Heart right ventricle (tissue), 16 donors: ENCODE measurements around the gene RCAN2. TPM values are rescaled to one million over a fixed set of nuclear protein-coding genes. Genes with fewer than 3 reads are reported as not detected.
A peak's percentile ranks its signal among the peaks of the same experiment; 100 is the strongest.

Experiments used
- ATAC-seq, 8 donors: fragments of 200-7000 bp; cut with Tn5 transposase; one replicate each; pipeline ENCODE4 v1.9.1; 2020; ENCODE audit warnings: mild to moderate bottlenecking in 8 of 8, moderate library complexity in 8 of 8, moderate number of reproducible peaks in 1 of 8
- DNase-seq, 2 donors: peaks; one replicate each; pipeline ENCODE4 v3.0.0-alpha.2; 2020
- H3K27ac ChIP-seq, 10 donors: fragments of 200-600 bp; sonication (generic) in 2 of 10; one replicate each; pipeline versions ENCODE4 v1.5.0 to v1.8.0; 2020 to 2022; ENCODE audit warnings: mild to moderate bottlenecking in 3 of 10
- H3K27me3 ChIP-seq, 7 donors: fragments of 200-600 bp; one replicate each; pipeline ENCODE4 v1.8.0; 2021 to 2022; ENCODE audit warnings: mild to moderate bottlenecking in 2 of 7
- H3K36me3 ChIP-seq, 9 donors: fragments of 200-600 bp; sonication (generic) in 1 of 9; one replicate each; pipeline versions ENCODE4 v1.5.0 to v1.8.0; 2020 to 2022; ENCODE audit warnings: mild to moderate bottlenecking in 2 of 9
- H3K4me1 ChIP-seq, 9 donors: fragments of 200-600 bp; sonication (generic) in 1 of 9; one replicate each; pipeline versions ENCODE4 v1.5.0 to v1.8.0; 2020 to 2022; ENCODE audit warnings: mild to moderate bottlenecking in 4 of 9
- H3K4me3 ChIP-seq, 10 donors: fragments of 200-600 bp; sonication (generic) in 2 of 10; one replicate each; pipeline versions ENCODE4 v1.5.0 to v1.8.0; 2020 to 2022; ENCODE audit warnings: mild to moderate bottlenecking in 7 of 10, moderate library complexity in 2 of 10
- H3K9me3 ChIP-seq, 11 donors: fragments of 200-600 bp in 10 of 11; sonication (generic) in 2 of 11; one replicate each; pipeline versions ENCODE4 v1.5.0 to v1.8.0; 2013 to 2022; ENCODE audit warnings: mild to moderate bottlenecking in 2 of 11, control low read depth in 1 of 11, moderate library complexity in 1 of 11
- CTCF ChIP-seq, 9 donors: fragments of 200-600 bp; sonication (generic) in 2 of 9; IDR thresholded peaks; one replicate each; pipeline versions ENCODE4 v1.5.0 to v1.8.0; 2021 to 2022; ENCODE audit warnings: antibody characterized with exemption in 9 of 9, mild to moderate bottlenecking in 5 of 9, moderate library complexity in 1 of 9
- WGBS, 2 donors: extraction: QIAGEN DNeasy Blood & Tissue Kit; methylation state at CpG; one replicate each; pipeline ENCODE4 v1.1.7; 2013; ENCODE audit warnings: inconsistent platforms in 1 of 2; 5-methylcytosine and 5-hydroxymethylcytosine counted together
- intact Hi-C, 10 donors: fragments of 100-400 bp; cut with DNase I; formaldehyde crosslinking; loops; one replicate each; pipeline versions ENCODE4 v1.11.1 to v1.14.2; 2022
- polyA plus RNA-seq, 2 donors: library from polyadenylated mRNA; stranded (reverse); fragments of 200-250 nt; gene quantifications; one replicate each; pipeline ENCODE4 v1.2.3, GENCODE V29; 2013
- total RNA-seq, 10 donors: library from RNA; stranded (reverse); fragmentation: NEBNext Ultra II Directional in 3 of 10; extraction: Animal tissue kit (Norgen Biotek cat#: 25700) in 3 of 10; gene quantifications; one replicate each; pipeline versions ENCODE4 v1.2.1 to v1.2.4, GENCODE V29; 2021 to 2023
- donor health status: Arrhythmogenic right ventricular cardiomyopathy.
- donor health status: ischemic (EF 13 %, LVEDD 7.1; RV severe dilation, severe dysfunction).
- donor health status: healthy with polysubstance abuse.
- donor health status: DM: no; HTN: yes; CAD: no.
- donor health status: DM: no; HTN: no; CAD: no.
- donor health status: ischemic (EF 25% LVEDD 6.9; RV normal size, moderate dysfunction).
- donor health status: ischemic (EF 25% LVEDD 5.7; RV mildly dilated, moderate dysfunction).
- donor health status: healthy.
- donor health status: DM: yes; HTN: yes; CAD: no.
- donor health status: Ischemic cardiomyopathy.
- donor health status: ischemic (EF 35%, LVEDD 5.7; RV mildly dilated, moderate dysfunction).
- donor health status: nonischemic (EF 11% LVEDD 7.7; RV severe dilation, severe dysfunction).
- donor health status: DM: yes; HTN: yes; CAD: no.
- donor health status: PGD.
- donor health status: ischemic (EF 29% LVEDD 5.4; RV normal size, mild dysfunction).
- donor health status: nonischemic (EF 23%, LVEDD 6.1; RV moderate dilation, normal function).

The RCAN2 gene
- total and polyA plus RNA-seq, 12 donors: 51.0 to 352 (median 298) TPM

GRCh38 chr6:46218457-46218856 is 272.8 kb downstream of the RCAN2 start:
- no peaks in the 10 kb centered on the region for H3K9me3 ChIP-seq
- intact Hi-C loops: loop anchor here in 2 of 10 donors (5.0 to 10.0 kb wide), 2 partner anchors 126 to 416 kb away; no protein-coding TSS in a partner anchor
- DNase-seq (no peak), ATAC-seq (no peak)
- no peak overlapping the region for H3K4me3 ChIP-seq
- H3K27me3 ChIP-seq: no peaks in the 10 kb centered on the region
- H3K36me3 ChIP-seq: peaks cover 0 to 17% (median 0%) of the 10 kb centered on the region in 9 donors
- 85 to 94% methylated on average over 2 of the region's 2 CpGs for WGBS, 2 donors
- peaks cover 0 to 39% (median 11%) of the 10 kb centered on the region in 9 donors for H3K4me1 ChIP-seq
- no peak for TF ChIP-seq CTCF (IDR thresholded peaks at IDR 0.05)
- H3K27ac ChIP-seq: peak overlapping the region in 4 of 10 donors; percentile 11 to 54 (median 31)

GRCh38 chr6:46217671-46218131 is 273.5 kb downstream of the RCAN2 start:
- H3K4me3 ChIP-seq: no peak overlapping the region
- intact Hi-C loops: loop anchor here in 2 of 10 donors (5.0 to 10.0 kb wide), 2 partner anchors 125 to 417 kb away; no protein-coding TSS in a partner anchor

GRCh38 chr6:46216879-46217278 is 274.4 kb downstream of the RCAN2 start:
- H3K27me3 ChIP-seq: no peaks in the 10 kb centered on the region
- no peaks in the 10 kb centered on the region for H3K9me3 ChIP-seq
- no peak overlapping the region for H3K4me3 ChIP-seq
- H3K27ac ChIP-seq: peak overlapping the region in 1 of 10 donors; percentile 18
- peaks cover 0 to 39% (median 11%) of the 10 kb centered on the region in 9 donors for H3K4me1 ChIP-seq
- ATAC-seq (peak in 1 of 8 donors; percentile 51), DNase-seq (no peak)
- peaks cover 0 to 6% (median 0%) of the 10 kb centered on the region in 9 donors for H3K36me3 ChIP-seq
- TF ChIP-seq CTCF (IDR thresholded peaks at IDR 0.05): no peak
- 82 to 90% methylated on average over 2 of the region's 2 CpGs for WGBS, 2 donors
- intact Hi-C loops: loop anchor here in 2 of 10 donors (5.0 to 10.0 kb wide), 2 partner anchors 125 to 418 kb away; no protein-coding TSS in a partner anchor

More at GRCh38 chr6:46217671-46218131, 273.5 kb downstream of the RCAN2 start:
- ATAC-seq (peak in 6 of 8 donors; percentile 56 to 85 (median 74)), DNase-seq (no peak)
- Histone ChIP-seq H3K4me1 (peaks cover 0 to 39% (median 11%) of the 10 kb centered on the region in 9 donors), H3K27me3 (no peaks in the 10 kb centered on the region), H3K27ac (peak overlapping the region in 5 of 10 donors; percentile 11 to 54 (median 31)), H3K9me3 (no peaks in the 10 kb centered on the region), H3K36me3 (peaks cover 0 to 13% (median 0%) of the 10 kb centered on the region in 9 donors)
- 51 to 55% methylated on average over 5 of the region's 5 CpGs for WGBS, 2 donors
- TF ChIP-seq CTCF (IDR thresholded peaks at IDR 0.05): no peak

GRCh38 chr6:46215777-46216176 is 275.5 kb downstream of the RCAN2 start:
- no peaks in the 10 kb centered on the region for H3K9me3 ChIP-seq

More at GRCh38 chr6:46215777-46216176, 275.5 kb downstream of the RCAN2 start:
- Histone ChIP-seq H3K36me3 (no peaks in the 10 kb centered on the region), H3K4me1 (peaks cover 0 to 36% (median 11%) of the 10 kb centered on the region in 9 donors), H3K27ac (no peak overlapping the region), H3K27me3 (no peaks in the 10 kb centered on the region), H3K4me3 (no peak overlapping the region)
- intact Hi-C loops: loop anchor here in 2 of 10 donors (5.0 to 10.0 kb wide), 2 partner anchors 123 to 419 kb away; no protein-coding TSS in a partner anchor
- no peak for DNase-seq
- ATAC-seq: no peak
- no peak for TF ChIP-seq CTCF (IDR thresholded peaks at IDR 0.05)
- 81 to 92% methylated on average over 4 of the region's 4 CpGs for WGBS, 2 donors
